GM18517 (cell line): ENCODE results near the gene DLL3.
"Not testable (repeated sequence)": the region's sequence is repeated elsewhere in the genome, so short reads cannot be mapped to it uniquely, and the experiment has no call there.

Experiments used
- ATAC-seq: cut with Tn5 transposase; IDR thresholded peaks from one replicate; pipeline ENCODE4 v1.9.1; 2021; ENCODE audit warnings: mild to moderate bottlenecking, moderate library complexity; ENCODE audit not compliant: unreplicated experiment

Gene DLL3, protein sequence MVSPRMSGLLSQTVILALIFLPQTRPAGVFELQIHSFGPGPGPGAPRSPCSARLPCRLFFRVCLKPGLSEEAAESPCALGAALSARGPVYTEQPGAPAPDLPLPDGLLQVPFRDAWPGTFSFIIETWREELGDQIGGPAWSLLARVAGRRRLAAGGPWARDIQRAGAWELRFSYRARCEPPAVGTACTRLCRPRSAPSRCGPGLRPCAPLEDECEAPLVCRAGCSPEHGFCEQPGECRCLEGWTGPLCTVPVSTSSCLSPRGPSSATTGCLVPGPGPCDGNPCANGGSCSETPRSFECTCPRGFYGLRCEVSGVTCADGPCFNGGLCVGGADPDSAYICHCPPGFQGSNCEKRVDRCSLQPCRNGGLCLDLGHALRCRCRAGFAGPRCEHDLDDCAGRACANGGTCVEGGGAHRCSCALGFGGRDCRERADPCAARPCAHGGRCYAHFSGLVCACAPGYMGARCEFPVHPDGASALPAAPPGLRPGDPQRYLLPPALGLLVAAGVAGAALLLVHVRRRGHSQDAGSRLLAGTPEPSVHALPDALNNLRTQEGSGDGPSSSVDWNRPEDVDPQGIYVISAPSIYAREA

DNA sequence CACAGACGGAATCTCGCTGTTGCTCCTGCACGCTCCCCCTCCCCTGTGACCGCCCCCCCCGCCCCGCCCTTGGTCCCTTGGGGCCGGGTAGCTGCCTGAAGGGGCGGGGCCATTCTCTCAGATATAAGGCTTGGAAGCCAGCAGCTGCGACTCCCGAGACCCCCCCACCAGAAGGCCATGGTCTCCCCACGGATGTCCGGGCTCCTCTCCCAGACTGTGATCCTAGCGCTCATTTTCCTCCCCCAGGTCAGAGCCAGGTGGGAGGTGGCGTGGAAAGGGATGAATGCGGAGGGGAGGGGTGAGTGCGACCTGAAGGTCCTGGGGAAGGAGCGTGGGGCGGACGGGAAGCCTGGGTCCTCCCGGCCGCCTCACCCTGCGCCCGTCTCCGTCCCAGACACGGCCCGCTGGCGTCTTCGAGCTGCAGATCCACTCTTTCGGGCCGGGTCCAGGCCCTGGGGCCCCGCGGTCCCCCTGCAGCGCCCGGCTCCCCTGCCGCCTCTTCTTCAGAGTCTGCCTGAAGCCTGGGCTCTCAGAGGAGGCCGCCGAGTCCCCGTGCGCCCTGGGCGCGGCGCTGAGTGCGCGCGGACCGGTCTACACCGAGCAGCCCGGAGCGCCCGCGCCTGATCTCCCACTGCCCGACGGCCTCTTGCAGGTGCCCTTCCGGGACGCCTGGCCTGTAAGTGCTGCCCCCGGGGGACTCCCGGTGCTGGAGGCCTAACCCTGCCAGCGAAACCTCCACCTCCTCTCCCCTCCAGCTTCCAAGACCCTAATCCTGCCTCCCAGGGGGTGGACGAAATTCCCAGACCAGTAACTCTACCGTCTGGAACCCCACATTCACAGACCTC is at the start of gene DLL3:
TSS of gene DLL3 (plus strand) at position 150 of the 845 bp plus-strand sequence. CDS start at position 178, 28 bp downstream.
- ATAC-seq = no peak

DNA sequence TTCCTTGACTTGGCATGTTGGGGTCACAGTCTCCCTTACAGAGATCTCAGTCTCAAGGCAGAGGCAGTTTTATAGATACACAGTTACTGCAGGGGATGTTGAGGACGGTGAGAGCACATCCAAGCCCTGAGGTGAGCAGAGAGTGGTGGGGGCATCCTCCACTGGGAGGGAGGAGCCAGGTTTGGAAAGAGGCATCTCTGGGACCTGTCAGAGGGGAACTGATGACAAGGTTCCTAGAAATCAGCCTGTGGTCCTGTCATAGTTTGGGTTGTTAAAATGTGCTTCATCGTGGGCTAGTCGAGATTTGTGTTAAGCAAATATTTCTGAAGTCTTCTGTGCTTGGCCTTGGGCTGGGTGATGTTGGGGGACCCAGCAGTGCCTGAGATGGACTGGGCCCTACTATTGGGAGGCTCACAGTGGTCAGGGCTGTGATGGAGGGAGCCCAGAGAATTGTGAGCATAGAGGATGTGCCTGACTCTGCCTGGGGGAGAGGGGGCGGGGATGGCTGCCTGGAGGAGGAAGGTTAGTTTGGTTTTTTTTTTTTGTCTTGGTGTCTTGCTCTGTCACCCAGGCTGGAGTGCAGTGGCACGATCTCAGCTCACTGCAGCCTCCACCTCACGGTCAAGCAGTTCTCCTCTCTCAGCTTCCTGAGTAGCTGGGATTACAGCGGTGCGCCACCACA is 49.5 kb upstream of the DLL3 start:
- ATAC-seq = no peak

DNA sequence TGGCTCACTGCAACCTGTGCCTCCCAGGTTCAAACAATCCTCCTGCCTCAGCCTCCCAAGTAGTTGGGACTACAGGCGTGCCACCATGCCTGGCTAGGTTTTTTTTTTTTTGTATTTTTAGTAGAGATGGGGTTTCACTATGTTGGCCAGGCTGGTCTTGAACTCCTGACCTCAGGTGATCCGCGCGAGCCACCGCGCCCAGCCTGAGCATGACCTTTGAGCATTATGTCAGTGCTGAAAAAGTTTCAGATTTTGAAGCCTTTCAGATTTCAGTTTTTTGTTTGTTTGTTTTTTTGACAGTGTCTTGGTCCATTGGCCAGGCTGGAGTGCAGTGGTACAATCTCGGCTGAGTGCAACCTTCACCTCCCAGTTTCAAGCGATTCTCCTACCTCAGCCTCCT is 47.5 kb upstream of the DLL3 start:
- ATAC-seq = not testable (repeated sequence)

DNA sequence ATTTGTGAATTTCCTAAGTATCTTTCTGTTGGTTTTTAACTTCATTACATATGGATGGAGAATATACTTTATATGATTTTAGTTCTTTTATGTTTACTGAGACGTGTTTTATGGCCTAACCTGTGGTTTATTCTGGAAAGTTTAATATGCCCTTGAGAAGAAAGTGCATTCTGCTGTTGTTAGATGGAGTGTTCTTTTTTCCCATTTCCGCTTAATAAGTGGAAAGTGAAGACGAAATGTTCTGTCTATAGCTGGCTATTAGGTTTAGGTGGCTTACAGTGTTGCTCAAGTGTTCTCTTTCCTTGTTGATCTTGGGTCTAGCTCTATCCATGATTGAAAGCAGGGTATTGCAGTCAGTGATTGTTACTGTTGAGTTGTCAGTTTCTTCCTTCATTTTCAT is 35.3 kb upstream of the DLL3 start:
- no peak for ATAC-seq

DNA sequence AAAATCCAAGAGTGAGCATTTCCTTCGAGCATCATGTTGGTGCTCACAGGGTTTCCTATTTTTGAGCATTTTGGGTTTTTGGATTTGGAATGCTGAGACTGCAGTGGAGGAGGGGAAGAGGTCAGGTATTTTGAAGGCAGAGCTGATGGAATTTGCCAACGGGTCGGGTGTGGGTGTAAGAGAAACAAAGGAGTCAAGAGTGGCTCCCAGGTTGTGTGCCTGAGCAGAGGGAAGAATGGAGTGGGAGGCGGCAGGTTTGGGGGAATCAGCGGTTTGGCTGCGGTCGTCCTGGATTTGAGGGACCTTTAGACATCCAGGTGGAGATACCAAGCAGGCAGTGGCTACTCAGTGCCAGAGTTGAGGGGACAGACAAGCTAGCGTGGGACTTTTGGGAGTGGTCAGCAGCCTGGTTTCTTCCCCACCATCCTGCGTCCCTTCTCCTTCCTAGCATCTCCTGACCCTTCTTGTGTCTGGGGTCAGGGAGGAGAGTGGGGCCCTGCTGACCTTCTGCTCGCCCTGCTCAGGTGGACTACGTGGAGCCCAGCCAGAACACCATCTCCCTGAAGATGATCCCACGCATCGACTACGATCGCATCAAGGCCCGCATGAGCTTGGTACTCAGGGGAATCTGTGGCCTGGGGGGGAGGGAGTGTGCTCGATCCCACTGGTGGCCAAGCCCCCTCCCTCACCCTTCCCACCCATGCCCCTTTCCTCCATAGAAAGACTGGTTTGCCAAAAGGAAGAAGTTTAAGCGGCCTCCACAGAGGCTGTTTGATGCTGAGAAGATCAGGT is 32.6 kb upstream of the DLL3 start:
- ATAC-seq = no peak

DNA sequence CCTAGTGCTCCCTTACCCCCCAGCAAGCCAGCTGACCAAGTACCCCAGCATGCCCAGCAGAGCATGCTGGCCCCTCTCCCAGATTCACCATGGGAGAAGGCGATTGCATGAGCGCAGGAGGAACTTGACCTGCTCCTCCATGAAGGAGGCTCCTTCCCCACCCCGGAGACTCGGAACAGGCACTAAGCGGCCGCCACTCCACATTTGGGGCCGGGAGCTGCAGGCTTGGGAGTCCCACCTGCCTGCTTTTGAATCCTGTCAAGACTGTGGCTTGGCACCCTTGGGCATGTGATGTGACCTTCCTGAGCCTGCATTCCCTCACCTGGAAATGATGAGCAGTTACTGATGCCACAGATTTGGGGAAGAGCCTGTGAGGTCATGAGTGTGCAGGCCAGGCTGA is 30.8 kb upstream of the DLL3 start:
- no peak for ATAC-seq

DNA sequence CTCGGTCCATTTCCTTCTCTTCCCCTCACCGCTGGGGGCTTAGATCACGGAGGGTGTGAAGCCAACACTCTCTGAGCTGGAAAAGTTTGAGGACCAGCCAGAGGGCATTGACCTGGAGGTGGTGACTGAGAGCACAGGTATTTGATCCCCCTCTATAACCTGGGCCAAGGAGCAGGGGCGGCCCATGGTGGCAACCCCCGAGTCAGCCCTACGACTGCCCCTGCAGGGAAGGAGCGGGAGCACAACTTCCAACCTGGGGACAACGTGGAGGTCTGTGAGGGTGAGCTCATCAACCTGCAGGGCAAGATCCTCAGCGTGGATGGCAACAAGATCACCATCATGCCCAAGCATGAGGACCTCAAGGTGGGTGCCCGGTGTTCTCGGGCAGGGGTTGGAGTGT is 29.7 kb upstream of the DLL3 start:
- ATAC-seq = no peak

DNA sequence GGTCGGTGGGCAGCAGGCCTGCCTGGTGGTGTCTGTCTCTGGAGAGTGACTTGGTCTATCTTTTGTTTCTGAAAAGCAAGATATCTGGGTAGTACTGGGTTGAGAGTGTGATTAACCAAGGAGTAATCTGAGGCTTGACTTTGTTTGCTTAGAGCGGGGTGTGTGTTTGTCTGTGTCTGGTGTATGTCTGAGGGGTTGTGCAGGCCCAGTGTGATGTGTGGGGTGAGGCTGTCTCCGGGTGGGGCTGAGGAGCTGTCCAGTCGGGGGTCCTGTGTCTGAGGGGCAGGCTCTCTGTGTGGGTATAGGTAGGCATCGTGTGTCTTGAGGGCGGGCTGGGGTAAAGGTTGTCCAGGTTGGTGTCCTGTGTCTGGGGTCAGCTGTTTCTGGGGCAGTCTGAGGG is 29.2 kb upstream of the DLL3 start:
- no peak for ATAC-seq

DNA sequence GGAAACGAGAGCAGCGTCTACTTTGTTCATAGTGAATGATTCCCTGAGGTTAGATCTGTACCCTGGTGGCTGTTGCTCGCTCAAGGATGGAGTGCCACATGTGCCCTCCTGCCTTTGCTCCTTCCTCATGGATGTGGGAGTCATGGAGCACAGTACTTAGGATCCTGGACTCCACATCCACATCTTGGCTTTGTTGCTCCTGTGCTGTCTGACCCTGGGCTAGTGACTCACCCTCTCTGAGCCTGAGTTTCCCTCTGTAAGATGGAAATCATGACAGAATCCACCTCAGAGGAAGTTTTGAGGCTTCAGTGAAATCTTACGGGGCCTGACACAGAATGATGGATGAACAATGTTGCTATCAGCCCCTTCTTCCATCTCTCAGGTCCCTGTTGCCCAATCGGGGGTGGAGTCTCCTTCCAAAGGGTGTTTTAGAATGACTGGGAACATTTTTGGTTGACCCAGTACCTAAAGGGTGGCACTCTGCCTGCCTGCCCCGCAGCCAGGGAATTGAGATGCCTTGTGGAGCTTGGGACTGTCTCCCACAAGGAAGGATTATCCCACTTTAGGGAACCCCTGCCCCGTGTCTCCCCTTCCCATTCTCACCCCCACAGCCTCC is 27.9 kb upstream of the DLL3 start:
- ATAC-seq = no peak

DNA sequence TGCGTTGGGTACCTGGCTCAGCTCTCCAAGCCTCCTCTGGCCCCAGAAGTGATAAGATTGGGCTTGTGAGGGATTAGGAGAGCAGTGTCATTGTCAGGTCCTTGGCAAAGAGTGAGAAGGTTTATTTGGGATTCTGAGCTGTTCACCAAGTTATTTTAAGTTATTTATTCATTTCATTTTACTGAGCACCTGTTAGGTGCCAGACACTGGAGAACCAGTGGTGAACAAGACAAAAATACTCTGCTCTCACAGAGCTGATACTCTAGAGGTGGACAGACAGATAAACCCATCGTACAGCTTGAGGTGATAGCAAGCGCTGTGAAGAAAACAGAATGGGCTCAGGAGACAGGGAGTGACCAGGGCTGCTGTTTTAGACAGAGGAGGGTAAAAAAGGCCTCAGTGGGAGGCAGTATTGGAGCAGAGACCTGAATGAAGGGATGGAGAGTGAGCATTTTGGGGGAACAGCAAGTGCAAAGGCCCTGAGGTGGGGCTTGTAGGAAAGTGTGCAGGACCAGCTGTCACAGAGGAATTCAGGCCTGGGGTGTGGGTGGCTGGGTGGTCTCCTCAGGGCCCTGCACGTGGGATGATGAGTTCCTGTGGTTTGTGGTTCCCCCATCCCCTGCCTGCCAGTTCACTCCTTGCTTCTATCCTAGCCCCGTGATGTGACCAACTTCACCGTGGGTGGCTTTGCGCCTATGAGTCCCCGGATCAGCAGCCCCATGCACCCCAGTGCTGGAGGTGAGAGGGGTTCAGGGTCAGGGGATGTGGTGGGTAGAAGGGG is 26.8 kb upstream of the DLL3 start:
- ATAC-seq = no peak

DNA sequence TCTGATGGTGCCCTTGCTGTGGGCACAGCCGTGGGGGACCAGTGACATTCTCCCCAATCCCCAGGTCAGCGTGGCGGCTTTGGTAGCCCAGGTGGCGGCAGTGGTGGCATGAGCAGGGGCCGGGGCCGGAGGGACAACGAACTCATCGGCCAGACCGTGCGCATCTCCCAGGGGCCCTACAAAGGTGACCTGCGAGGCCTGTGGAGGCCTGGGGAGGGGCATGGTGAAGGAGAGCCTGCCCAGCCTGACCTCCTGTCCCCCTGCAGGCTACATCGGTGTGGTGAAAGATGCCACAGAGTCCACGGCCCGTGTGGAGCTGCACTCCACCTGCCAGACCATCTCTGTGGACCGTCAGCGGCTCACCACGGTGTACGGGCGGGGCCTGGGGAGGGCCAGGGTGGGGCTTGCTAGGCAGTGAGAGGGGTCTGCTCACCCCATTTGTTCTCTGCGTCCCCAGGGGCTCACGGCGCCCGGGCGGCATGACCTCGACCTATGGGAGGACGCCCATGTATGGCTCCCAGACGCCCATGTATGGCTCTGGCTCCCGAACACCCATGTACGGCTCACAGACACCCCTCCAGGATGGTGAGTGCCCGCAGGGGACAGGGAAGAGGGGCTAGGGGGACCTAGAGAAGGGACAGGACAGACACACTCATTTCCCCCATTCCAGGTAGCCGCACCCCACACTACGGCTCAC is 25.9 kb upstream of the DLL3 start:
- no peak for ATAC-seq

DNA sequence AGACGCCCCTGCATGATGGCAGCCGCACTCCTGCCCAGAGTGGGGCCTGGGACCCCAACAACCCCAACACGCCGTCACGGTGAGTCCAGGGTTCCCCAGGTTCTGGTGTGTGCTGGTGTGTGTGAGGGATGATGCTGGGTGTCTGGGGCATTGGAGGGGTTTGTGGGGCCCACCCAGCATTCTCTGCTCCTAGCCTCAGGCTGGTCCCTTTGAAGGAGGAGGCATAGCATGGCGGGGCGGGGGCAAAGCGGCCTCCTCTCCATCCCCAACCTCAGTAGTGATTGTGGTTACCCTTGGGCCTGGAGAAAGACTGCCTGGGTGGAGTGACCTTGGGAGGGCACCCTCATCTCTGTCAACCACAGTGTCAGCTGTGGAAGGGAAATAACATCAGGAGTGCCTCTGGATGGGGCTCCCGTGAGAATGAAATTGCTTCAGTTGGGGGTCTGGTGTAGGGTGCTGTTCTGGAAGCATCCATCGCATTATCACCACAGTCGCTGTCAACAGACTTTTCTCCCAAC is 25.2 kb upstream of the DLL3 start:
- no peak for ATAC-seq

DNA sequence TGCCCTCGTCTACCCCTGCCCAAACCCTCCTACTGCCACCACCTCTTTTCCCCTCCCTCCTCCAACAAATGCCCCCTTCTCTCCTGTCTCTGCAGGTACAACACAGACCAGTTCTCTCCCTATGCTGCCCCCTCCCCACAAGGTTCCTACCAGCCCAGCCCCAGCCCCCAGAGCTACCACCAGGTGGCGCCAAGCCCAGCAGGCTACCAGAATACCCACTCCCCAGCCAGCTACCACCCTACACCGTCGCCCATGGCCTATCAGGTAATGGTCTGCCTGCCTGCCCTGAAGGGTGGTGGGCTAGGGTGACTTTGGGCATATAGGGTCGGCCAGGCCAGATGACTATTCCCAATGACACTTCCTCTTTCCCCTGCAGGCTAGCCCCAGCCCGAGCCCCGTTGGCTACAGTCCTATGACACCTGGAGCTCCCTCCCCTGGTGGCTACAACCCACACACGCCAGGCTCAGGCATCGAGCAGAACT is 24.6 kb upstream of the DLL3 start:
- no peak for ATAC-seq

DNA sequence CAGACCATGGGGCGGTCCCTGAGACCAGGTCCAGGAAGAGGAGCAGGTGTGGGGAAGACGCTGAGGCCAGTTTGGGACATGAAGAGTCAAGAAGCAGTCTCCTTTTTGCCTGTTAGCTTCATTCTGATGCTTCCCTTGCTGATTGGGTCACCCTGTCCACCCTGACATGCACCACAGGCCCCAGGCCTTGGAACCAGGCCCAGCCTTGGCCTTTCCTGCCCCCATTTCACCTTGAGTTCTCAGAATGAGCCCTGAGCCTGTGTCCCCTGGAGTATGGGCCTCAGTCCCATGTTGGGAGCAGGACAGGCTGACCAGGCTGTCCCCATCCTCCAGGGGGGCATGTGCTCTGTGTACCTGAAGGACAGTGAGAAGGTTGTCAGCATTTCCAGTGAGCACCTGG is 23.0 kb upstream of the DLL3 start:
- ATAC-seq = no peak

DNA sequence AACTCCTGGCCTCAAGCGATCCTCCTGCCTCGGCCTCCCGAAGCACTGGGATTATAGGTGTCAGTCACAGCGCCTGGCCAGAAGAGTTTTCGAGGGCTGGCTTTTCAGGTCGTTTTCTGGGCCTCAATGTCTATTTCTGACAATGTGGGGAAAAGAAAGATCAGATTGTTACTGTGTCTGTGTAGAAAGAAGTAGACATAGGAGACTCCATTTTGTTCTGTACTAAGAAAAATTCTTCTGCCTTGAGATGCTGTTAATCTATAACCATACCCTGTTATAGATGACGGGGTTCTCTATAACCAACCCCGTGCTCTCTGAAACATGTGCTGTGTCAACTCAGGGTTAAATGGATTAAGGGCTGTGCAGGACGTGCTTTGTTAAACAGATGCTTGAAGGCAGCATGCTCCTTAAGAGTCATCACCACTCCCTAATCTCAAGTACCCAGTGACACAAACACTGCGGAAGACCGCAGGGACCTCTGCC is 19.4 kb upstream of the DLL3 start:
- ATAC-seq = not testable (repeated sequence)

DNA sequence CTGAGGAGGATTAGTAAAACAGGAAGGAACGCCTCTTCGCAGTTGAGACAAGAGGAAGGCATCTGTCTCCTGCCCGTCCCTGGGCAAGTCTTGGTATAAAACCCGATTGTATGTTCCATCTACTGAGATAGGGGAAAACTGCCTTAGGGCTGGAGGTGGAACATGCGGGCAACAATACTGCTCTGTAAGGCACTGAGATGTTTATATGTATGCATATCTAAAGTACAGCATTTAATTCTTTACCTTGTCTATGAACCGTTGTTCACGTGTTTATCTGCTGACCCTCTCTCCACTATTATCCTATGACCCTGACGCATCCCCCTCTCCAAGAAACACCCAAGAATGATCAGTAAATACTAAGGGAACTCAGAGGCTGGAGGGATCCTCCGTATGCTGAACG is 18.8 kb upstream of the DLL3 start:
- ATAC-seq = no peak

DNA sequence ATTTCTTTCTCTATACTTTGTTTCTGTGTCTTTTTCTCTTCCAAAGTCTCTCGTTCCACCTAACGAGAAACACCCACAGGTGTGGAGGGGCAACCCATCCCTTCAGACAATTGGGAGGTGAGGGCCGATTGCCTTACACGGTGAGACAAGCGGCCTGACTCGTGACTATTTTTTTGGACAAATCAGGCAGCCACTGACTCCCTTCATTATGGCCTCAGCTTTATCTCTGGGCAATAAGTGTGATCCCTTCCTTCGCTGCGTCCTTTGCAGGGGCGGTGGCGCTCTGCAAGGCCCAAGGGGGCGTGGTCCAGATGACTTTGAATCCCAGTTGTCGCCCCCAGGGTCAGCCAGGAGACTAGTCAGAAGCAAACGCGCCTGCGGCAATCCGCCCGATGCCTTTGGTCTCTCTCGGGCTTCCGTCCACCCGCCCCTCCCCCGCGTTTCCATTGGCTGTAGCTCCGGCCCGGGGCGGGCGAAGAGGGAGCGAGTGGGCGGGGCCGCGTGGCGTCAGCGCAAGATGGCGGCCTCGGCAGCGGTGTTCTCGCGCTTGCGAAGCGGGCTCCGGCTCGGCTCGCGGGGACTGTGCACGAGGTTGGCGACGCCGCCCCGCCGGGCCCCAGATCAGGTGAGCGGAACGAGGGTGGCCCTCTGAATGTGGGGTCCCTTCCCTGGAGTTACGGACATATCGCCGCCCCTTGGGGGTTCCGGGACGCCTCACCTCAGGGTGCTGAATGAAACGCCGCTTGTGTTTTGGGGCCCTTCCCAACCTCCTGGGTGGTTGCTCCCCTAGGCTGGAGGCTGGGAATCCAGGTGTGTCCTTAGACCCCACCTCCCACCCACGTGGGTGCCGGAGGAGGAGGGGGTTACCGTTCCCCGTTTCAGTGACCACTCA is 18.2 kb upstream of the DLL3 start, which contains the start of gene TIMM50:
TSS of gene TIMM50 (plus strand) at position 502 of the 892 bp plus-strand sequence. CDS start at position 518, 16 bp downstream.
- ATAC-seq = peak; percentile 79
